ENCODE results near the gene EPB41L3. TPM values are rescaled to one million over a fixed set of nuclear protein-coding genes. Genes with fewer than 3 reads are reported as not detected.

Gene EPB41L3
- total and polyA plus RNA-seq, 10 of the 15 experiments (the other 5 are each of a cell fraction or from before 2014, with no cell fraction given), result 0.11 to 0.69 (median 0.23) TPM; not detected in 6

- Histone ChIP-seq H3K4me3 (no peak overlapping the region), H3K79me2 (ENCODE audit: control insufficient read depth, insufficient read depth, low read length) (no peaks in the 10 kb centered on the region), H3K27ac (ENCODE audit: control insufficient read depth, insufficient read depth) (no peak overlapping the region), H3K27me3 (replicated peaks in 1 of 2; ENCODE audit: control insufficient read depth in 2 of 2, insufficient read depth in 2 of 2, low read length in 1 of 2) (0 out of 4 replicates have a peak, but pooled peaks cover 0 to 2% of the 10 kb centered on the region in 2 experiments), H4K20me1 (ENCODE audit: control insufficient read depth, insufficient read depth) (no peaks in the 10 kb centered on the region), H2AFZ (ENCODE audit: control insufficient read depth, low read depth, low read length) (no peak overlapping the region), H3K4me1 (ENCODE audit: control insufficient read depth, insufficient read depth, low read length) (no peaks in the 10 kb centered on the region), H3K4me2 (ENCODE audit: control insufficient read depth, insufficient read depth) (no peak overlapping the region), H3K36me3 (ENCODE audit: control insufficient read depth in 2 of 2, insufficient read depth in 2 of 2, low read length in 1 of 2) (no peaks in the 10 kb centered on the region), H3K9ac (ENCODE audit: control insufficient read depth, insufficient read depth, low read length) (no peak overlapping the region), H3K9me3 (replicated peaks; ENCODE audit: control insufficient read depth, insufficient read depth, low read length) (no peaks in the 10 kb centered on the region)
- FAIRE-seq (no peak), ATAC-seq (no peak), DNase-seq (ENCODE audit: low read depth, low spot score) (no peak)
- WGBS (ENCODE audit: insufficient coverage, insufficient replicate concordance, low lambda C conversion rate, missing lambda C conversion rate), result 0% methylated on average over 1 of the region's 1 CpG
- RAD21 ChIA-PET (ENCODE audit: unreplicated experiment), result no interaction called here
- SMC1A ChIA-PET (ENCODE audit: uncharacterized antibody, unreplicated experiment), result no interaction called here
- in situ Hi-C loops (cut with MboI) (no loop called here), intact Hi-C loops (cut with micrococcal nuclease; ENCODE audit: unreplicated experiment) (no loop called here)
- BruUV-seq (replicated peaks), result no TSS peak
- CTCF ChIA-PET, result no interaction called here
- POLR2A ChIA-PET, result no interaction called here
- TF ChIP-seq NFYA (IDR thresholded peaks at IDR 0.05; ENCODE audit: borderline replicate concordance, low read depth, low read length) (no peak), MTA2 (IDR thresholded peaks at IDR 0.05; ENCODE audit: low read depth) (no peak), MAX (IDR thresholded peaks at IDR 0.05; ENCODE audit: low read depth, low read length) (no peak), MEF2A (IDR thresholded peaks at IDR 0.05; ENCODE audit: insufficient read depth, low read depth, low read length) (no peak), ZBTB33 (IDR thresholded peaks at IDR 0.05) (no peak), PKNOX1 (IDR thresholded peaks at IDR 0.05) (no peak), E2F4 (IDR thresholded peaks at IDR 0.05; ENCODE audit: low read depth, low read length) (no peak), ZSCAN29 (IDR thresholded peaks at IDR 0.05) (no peak), FOXM1 (IDR thresholded peaks at IDR 0.05; ENCODE audit: low read depth, low read length) (no peak), ZNF24 (IDR thresholded peaks at IDR 0.05) (no peak), ELK1 (IDR thresholded peaks at IDR 0.05; ENCODE audit: low read depth, low read length) (no peak), YBX1 (IDR thresholded peaks at IDR 0.05) (no peak), ZNF622 (IDR thresholded peaks at IDR 0.05) (no peak), ZBTB4 (CRISPR knock-in tag; IDR thresholded peaks at IDR 0.05) (no peak), ZZZ3 (IDR thresholded peaks at IDR 0.05; ENCODE audit: control insufficient read depth, insufficient read length, low read depth) (no peak), NR2F1 (conservative IDR thresholded peaks at IDR 0.05) (no peak)
These were observed 29.9 kb downstream of the EPB41L3 start for GRCh38 chr18:5513947-5514346.

Data from GM12878 (cell line).